Measurements from ENCODE around the gene PTPRN2. TPM values are rescaled to one million over a fixed set of nuclear protein-coding genes. Genes with fewer than 3 reads are reported as not detected.

PTPRN2 gene
- total RNA-seq, 1 experiment from 2014 or later = 2.1 TPM

DNA sequence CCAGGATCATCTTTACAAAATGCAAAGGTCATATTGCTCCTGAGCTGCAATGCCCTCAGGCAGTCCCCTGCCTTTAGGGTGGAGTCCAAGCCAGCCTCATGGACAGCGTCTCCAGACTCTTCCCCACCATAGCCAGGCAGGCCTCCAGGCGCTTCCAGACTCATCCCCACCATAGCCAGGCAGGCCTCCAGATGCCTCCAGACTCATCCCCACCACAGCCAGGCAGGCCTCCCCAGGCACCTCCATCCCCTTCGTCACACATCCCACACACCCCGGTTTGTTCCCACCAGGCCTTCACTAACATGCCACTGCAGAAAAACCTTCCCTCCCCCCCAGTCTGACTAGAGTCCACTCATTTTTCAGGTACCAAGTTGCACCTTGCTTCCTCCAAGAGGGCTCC, 70.1 kb downstream of the PTPRN2 start (continued):
- TF ChIP-seq, protein P1, sequence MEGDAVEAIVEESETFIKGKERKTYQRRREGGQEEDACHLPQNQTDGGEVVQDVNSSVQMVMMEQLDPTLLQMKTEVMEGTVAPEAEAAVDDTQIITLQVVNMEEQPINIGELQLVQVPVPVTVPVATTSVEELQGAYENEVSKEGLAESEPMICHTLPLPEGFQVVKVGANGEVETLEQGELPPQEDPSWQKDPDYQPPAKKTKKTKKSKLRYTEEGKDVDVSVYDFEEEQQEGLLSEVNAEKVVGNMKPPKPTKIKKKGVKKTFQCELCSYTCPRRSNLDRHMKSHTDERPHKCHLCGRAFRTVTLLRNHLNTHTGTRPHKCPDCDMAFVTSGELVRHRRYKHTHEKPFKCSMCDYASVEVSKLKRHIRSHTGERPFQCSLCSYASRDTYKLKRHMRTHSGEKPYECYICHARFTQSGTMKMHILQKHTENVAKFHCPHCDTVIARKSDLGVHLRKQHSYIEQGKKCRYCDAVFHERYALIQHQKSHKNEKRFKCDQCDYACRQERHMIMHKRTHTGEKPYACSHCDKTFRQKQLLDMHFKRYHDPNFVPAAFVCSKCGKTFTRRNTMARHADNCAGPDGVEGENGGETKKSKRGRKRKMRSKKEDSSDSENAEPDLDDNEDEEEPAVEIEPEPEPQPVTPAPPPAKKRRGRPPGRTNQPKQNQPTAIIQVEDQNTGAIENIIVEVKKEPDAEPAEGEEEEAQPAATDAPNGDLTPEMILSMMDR (IDR thresholded peaks at IDR 0.05 in 2 of 3, conservative IDR thresholded peaks at IDR 0.05 in 1 of 3; ENCODE audit: borderline replicate concordance in 1 of 3, insufficient read depth in 1 of 3, low read depth in 2 of 3, low read length in 2 of 3) = no peak
- TF ChIP-seq EZH2 (IDR thresholded peaks at IDR 0.05) (no peak), ZNF274 (IDR thresholded peaks at IDR 0.05; ENCODE audit: low read depth, low read length) (no peak), YY1 (IDR thresholded peaks at IDR 0.05; ENCODE audit: extremely low read depth, insufficient replicate concordance, low read depth, low read length) (no peak)

DNA sequence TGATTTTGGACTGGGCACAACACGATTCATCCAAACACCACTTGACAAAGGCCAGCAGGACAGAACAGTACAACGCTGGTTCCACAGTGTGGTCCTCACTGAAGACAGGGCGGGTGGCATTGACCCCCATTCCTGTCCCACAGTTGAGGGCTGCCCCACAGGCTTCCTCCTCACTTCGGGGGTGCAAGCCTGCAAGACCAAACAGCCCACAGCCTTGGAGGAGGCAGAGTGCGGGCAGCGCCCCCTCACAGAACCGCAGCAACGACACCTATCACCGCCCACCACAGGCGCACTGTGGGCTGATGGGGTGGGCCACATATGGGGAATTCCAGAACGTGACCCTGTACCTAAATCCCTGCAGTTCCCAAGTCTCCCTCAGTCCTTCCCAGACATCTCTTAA, 70.6 kb downstream of the PTPRN2 start:
- ChIA-PET CTCF (no interaction called here), RAD21 (ENCODE audit: low non-redundant PET in 1 of 2, low total read pairs in 2 of 2, uncharacterized antibody in 2 of 2, unreplicated experiment in 2 of 2) (no interaction called here), POLR2A (no interaction called here)
- intact Hi-C loops (cut with micrococcal nuclease) = no loop called here
- no peak overlapping the region for H3K9ac ChIP-seq (ENCODE audit: low read length)
- H3K4me3 ChIP-seq (replicated peaks in 1 of 2; ENCODE audit: low read depth in 1 of 2, low read length in 2 of 2) = no peak overlapping the region
- no peak for ATAC-seq
- peaks cover 13% of the 10 kb centered on the region; the same call in 1 of the 2 replicates for H3K27me3 ChIP-seq (ENCODE audit: insufficient read depth, low read length)
- no peaks in the 10 kb centered on the region for H3K9me3 ChIP-seq (ENCODE audit: control insufficient read depth in 1 of 2, insufficient read depth in 1 of 2, low read depth in 1 of 2, low read length in 2 of 2)
- no peaks in the 10 kb centered on the region for H3K9me2 ChIP-seq (ENCODE audit: insufficient read depth)
- H3K4me1 ChIP-seq (ENCODE audit: control insufficient read depth in 1 of 2, insufficient read depth in 2 of 2, low read length in 2 of 2) = no peaks in the 10 kb centered on the region
- H3K79me2 ChIP-seq (ENCODE audit: insufficient read depth, low read length) = no peaks in the 10 kb centered on the region
- TF ChIP-seq, protein P2, sequence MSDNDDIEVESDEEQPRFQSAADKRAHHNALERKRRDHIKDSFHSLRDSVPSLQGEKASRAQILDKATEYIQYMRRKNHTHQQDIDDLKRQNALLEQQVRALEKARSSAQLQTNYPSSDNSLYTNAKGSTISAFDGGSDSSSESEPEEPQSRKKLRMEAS (IDR thresholded peaks at IDR 0.05) = no peak
- TF ChIP-seq, protein P3, sequence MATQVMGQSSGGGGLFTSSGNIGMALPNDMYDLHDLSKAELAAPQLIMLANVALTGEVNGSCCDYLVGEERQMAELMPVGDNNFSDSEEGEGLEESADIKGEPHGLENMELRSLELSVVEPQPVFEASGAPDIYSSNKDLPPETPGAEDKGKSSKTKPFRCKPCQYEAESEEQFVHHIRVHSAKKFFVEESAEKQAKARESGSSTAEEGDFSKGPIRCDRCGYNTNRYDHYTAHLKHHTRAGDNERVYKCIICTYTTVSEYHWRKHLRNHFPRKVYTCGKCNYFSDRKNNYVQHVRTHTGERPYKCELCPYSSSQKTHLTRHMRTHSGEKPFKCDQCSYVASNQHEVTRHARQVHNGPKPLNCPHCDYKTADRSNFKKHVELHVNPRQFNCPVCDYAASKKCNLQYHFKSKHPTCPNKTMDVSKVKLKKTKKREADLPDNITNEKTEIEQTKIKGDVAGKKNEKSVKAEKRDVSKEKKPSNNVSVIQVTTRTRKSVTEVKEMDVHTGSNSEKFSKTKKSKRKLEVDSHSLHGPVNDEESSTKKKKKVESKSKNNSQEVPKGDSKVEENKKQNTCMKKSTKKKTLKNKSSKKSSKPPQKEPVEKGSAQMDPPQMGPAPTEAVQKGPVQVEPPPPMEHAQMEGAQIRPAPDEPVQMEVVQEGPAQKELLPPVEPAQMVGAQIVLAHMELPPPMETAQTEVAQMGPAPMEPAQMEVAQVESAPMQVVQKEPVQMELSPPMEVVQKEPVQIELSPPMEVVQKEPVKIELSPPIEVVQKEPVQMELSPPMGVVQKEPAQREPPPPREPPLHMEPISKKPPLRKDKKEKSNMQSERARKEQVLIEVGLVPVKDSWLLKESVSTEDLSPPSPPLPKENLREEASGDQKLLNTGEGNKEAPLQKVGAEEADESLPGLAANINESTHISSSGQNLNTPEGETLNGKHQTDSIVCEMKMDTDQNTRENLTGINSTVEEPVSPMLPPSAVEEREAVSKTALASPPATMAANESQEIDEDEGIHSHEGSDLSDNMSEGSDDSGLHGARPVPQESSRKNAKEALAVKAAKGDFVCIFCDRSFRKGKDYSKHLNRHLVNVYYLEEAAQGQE (IDR thresholded peaks at IDR 0.05; ENCODE audit: low read depth) = no peak
- TF ChIP-seq EZH2 (IDR thresholded peaks at IDR 0.05) (no peak), CBX3 (IDR thresholded peaks at IDR 0.05; ENCODE audit: low read depth) (no peak), SIN3A (IDR thresholded peaks at IDR 0.05; ENCODE audit: low read depth) (no peak), EZH2phosphoT487 (IDR thresholded peaks at IDR 0.05; ENCODE audit: borderline replicate concordance) (no peak), YY1 (IDR thresholded peaks at IDR 0.05; ENCODE audit: extremely low read depth, insufficient replicate concordance, low read depth, low read length) (no peak), ELF1 (IDR thresholded peaks at IDR 0.05; ENCODE audit: borderline replicate concordance, low read depth) (no peak), RAD21 (IDR thresholded peaks at IDR 0.05; ENCODE audit: low read depth) (no peak), JUND (IDR thresholded peaks at IDR 0.05) (no peak), CEBPB (IDR thresholded peaks at IDR 0.05; ENCODE audit: low read depth) (no peak), POLR2A (IDR thresholded peaks at IDR 0.05; ENCODE audit: borderline replicate concordance, extremely low read depth, insufficient read depth, insufficient read length) (no peak), POLR2AphosphoS5 (IDR thresholded peaks at IDR 0.05; ENCODE audit: low read depth, low read length) (no peak)
- TF ChIP-seq, protein P4, sequence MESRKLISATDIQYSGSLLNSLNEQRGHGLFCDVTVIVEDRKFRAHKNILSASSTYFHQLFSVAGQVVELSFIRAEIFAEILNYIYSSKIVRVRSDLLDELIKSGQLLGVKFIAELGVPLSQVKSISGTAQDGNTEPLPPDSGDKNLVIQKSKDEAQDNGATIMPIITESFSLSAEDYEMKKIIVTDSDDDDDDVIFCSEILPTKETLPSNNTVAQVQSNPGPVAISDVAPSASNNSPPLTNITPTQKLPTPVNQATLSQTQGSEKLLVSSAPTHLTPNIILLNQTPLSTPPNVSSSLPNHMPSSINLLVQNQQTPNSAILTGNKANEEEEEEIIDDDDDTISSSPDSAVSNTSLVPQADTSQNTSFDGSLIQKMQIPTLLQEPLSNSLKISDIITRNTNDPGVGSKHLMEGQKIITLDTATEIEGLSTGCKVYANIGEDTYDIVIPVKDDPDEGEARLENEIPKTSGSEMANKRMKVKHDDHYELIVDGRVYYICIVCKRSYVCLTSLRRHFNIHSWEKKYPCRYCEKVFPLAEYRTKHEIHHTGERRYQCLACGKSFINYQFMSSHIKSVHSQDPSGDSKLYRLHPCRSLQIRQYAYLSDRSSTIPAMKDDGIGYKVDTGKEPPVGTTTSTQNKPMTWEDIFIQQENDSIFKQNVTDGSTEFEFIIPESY (IDR thresholded peaks at IDR 0.05; ENCODE audit: extremely low read depth, insufficient replicate concordance, low read length) = no peak
- TF ChIP-seq, protein P5, sequence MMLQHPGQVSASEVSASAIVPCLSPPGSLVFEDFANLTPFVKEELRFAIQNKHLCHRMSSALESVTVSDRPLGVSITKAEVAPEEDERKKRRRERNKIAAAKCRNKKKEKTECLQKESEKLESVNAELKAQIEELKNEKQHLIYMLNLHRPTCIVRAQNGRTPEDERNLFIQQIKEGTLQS (IDR thresholded peaks at IDR 0.05) = no peak
- H3K4me2 ChIP-seq (ENCODE audit: low read length) = no peak overlapping the region
- BruUV-seq (replicated peaks) = no TSS peak
- H3K36me3 ChIP-seq (ENCODE audit: control insufficient read depth in 1 of 2, insufficient read depth in 2 of 2, low read length in 2 of 2) = no peaks in the 10 kb centered on the region
- no peaks in the 10 kb centered on the region for H4K20me1 ChIP-seq (ENCODE audit: insufficient read depth)
- no peak for DNase-seq (ENCODE audit: low read depth, low spot score)
- H3K27ac ChIP-seq (ENCODE audit: low read depth, low read length) = no peak overlapping the region
- no peak overlapping the region for H2AFZ ChIP-seq (ENCODE audit: low read depth, low read length, poor library complexity, severe bottlenecking)
